NCI-H748 treated with DMSO at 0.1 percent for 48 hours (cell line): ENCODE results near the gene FKBP8.

Source experiments
- DNase-seq: peaks from one replicate; lab custom pipeline; 2025; lab: John Stamatoyannopoulos, UW

Gene FKBP8

DNA sequence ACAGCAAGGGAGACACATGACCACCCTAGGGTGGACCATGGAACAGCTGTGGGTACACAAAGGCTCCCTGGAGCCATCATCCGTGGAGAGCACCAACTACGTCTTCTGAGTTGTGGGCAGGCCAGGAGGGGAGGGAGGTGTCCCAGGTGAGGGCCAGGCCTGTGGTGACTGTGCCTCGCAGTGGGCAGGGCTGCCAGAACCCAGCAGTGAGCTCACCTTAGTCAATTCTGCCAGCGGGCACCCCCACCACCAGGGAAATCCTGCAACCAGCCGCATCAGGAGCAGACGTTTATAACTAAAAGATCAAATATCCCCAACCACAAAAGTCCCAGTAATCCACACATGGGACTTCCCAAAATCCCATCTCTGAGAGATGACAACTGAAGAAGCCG is 41.1 kb downstream of the FKBP8 start:
- no peak for DNase-seq

DNA sequence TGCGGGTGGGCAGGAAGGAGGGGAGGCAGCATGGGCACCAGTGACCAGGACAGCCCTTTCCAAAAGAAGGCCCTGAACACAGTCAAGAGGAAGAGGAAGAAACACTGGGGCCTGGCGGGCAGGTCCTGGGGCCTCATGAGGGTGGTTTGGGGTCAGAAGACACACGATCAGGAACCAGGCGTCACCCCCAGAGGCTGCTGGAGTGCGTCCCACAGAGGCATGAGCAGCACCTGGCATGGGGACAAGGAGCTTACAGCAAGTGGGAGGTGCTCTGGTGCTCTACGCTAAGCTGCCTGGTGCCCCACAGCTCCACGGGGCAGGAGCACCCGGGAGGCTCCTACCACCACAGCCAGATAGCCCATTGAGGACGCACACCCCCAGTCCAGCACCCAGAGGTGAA is 41.5 kb downstream of the FKBP8 start:
- DNase-seq, result no peak

DNA sequence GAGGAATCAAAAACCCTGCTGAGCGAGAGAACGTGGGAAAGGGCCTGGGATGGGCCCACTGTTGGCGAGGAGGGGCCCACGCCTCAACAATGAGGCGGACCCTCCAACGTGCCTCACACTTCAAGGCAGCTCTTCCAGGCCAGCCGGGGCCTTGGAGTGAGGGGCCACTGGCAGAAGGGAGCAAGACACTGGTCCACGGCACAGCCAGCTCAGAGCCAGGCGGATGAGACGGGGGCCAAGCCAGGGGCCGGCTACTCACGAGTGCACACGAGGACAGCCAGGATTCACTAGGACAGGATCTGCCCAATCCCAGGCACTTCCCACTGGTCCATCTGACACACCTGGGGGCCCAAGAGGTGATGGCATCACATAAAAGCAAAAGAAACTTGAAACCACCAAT is 42.0 kb downstream of the FKBP8 start:
- DNase-seq, result no peak

- DNase-seq, result no peak
Observed at GRCh38 chr19:18500799-18501198, 42.6 kb downstream of the FKBP8 start.

DNA sequence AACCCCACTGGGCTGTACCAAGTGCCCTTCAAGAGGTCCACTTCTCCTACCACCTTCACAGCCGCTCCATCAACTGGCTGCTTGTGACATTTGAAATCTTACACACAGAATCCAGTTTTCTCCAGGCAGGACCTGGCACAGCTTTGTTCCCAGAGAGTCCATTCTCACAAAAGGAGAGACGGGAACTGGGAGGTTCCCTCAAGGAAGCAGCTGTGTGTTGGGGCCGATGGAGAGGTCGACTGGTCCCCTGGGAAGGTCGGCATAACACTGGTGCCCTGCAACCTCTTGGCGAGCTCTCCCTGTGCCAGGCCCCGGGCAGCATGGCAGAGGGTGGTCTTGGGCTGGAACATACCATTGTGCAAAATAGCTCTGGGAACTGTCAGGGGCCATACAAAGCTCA is 43.0 kb downstream of the FKBP8 start:
- DNase-seq, result no peak

DNA sequence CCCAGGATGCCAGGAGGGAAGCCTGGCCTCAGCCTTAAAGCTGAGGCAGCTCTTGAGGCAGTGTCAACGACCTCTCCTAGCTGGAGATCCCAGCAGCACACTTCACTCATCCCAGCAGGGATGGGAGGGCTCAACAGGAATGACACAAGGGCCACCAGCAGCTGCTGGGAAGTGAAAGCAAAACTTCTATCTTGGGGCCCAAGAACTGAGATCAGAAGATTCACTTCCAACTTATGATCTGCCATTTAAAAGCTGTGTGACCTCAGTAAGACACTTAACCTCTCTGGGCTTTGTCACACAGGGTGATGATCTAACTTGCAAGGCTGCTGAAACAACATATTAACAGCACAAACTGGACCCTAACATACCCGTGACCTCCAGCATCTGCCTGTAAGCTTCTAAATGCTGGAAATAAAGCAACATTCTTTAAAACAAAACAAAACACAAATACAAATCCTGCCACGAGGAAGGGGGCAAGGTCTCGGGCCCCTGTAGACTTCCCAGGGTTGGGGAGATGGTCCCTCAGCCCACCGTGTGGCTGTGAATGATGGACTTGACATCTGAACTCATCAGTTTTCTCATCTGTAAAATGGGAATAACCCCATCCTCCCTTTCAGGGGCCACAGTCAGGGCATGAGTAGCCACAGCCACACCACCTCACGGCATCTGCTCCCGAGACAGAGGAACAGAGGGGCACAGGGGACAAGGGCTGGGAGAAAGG is 44.2 kb downstream of the FKBP8 start:
- DNase-seq, result no peak

DNA sequence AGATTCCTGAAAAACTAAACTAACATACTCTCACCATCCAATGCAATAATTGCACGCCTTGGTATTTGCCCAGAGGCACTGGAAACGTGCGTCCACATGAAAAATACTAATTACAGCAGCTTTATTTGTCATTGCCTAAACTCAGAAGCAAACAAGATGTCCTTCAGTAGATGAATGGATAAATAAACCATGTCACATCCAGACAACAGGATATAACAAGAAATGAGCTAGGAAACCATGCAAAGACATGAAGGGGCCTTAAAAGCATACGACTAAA is 46.5 kb downstream of the FKBP8 start:
- DNase-seq, result no peak

DNA sequence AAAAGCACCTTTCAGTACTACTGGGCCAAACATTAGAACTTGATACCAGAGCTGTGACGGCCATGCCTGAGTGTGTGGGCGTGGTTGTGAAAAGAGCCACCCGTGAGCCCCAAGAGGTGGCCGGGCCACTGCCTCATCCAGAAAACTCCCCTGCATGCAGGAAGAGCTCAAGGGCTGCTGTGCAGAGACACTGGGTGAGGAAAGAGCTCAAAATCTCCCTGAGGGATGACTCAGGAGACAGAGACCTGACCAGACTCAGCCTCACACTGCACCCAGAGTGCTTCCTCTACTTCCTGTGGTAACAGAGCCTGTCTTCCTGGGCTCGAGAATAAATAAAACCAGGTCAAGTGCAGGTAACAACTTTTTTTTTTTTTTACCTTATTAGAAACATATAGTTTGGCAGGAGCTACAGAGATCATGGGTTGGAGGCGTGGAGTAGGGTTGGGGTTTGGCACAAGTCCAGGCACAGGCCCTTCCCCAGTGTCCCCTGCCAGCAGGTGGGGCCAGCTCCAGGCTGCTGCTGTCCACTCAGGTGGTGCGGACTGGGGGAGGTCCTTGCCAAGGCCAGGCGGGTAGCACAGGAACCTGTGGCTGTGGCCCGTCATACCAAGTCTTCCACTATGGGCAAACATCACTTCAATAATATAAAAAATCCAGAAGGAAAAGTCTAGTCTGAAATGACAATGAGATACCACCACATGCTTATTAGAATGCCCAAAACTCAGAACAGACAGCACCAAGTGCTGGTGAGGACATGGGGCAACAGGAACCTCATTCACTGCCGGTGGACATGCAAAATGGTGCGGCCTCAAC is 47.0 kb downstream of the FKBP8 start:
- DNase-seq, result no peak

- no peak for DNase-seq
Observed at GRCh38 chr19:18495204-18495911, 48.0 kb downstream of the FKBP8 start.

- no peak for DNase-seq
Observed at GRCh38 chr19:18494267-18494607, 49.1 kb downstream of the FKBP8 start.

DNA sequence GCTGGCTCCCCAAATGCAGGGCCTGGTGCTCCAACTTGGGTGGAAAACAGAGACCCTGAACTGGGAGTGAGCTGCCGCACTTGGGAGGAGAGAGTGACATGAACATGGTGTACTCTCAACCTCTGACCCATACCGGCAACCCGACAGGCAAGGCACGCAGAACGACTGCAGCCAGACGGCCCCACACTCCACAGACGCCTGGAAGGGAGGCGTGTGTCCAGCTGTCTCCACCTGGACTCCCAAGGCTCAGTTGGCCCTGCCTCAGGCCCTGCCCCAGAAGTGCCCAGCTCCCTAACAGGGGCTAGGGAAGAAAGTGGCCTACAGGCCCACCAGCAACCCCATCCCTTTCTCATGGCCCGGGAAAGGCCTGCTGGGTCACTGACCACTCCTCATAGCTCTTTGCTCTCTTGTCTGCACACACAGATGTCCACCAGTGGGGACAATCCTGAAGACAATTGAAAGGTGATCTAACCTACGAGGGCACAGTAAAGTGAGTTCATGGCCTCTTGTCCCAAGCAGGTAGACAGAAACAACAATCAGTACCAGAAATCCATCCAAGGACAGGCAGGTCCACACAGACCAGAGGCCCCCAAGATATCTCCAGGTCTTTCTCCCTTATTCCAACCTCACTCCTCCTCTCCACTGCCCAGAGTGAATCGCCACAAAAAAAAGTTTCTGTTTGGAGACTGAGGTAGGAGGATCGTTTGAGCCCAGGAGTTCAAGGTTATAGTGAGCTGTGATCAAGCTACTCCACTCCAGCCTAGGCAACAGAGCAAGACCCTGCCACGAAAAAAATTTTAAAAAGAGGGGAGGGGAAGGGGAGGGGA is 49.7 kb downstream of the FKBP8 start:
- no peak for DNase-seq

DNA sequence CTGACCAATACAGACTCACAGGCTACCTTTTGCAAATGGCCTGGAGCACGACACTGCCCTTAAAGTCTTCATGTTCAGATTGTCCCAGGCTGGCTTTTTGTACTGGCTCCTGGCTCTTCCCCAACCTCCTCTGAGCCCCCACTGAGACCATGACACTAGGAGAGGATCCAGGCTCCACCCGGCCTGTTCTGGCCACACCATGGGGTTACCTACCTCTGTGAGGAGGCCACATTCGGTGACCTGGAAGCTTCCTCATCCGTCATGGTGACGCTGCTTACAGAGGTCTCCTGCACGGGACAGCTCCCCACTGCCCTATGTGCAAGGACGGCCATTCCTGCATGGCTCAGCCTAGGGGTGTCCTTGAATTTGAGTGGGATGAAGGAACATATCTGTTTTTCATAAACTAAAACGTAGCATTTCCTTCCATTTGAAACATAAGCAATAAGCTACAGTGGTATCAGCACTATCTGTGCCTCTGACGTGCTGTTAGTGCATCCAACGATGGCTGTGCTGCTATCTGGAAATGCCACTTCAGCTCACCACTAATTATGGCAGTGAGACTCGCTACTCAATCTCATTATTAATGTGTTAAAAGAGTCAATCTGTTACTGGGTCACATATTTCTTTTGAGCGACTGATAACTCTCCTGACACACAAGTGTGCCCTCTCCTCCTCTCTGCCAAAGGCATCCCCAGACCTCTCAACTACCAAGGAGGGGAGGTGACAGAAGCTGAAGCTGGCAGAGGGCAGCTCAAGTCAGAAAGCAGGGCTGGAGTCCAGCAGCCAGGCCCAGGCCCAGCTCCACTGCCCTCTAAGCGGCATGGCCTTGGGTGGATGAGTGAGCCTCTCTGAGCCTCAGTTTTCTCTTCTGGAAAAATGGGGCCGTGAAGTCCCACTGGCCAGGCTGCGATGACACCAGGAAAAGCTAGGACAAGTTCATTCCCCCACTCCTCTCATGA is 51.1 kb downstream of the FKBP8 start:
- DNase-seq, result no peak

GRCh38 chr19:18490728-18491127 is 52.6 kb downstream of the FKBP8 start:
- DNase-seq, result no peak

GRCh38 chr19:18489627-18490184 is 53.7 kb downstream of the FKBP8 start:
- DNase-seq, result no peak

DNA sequence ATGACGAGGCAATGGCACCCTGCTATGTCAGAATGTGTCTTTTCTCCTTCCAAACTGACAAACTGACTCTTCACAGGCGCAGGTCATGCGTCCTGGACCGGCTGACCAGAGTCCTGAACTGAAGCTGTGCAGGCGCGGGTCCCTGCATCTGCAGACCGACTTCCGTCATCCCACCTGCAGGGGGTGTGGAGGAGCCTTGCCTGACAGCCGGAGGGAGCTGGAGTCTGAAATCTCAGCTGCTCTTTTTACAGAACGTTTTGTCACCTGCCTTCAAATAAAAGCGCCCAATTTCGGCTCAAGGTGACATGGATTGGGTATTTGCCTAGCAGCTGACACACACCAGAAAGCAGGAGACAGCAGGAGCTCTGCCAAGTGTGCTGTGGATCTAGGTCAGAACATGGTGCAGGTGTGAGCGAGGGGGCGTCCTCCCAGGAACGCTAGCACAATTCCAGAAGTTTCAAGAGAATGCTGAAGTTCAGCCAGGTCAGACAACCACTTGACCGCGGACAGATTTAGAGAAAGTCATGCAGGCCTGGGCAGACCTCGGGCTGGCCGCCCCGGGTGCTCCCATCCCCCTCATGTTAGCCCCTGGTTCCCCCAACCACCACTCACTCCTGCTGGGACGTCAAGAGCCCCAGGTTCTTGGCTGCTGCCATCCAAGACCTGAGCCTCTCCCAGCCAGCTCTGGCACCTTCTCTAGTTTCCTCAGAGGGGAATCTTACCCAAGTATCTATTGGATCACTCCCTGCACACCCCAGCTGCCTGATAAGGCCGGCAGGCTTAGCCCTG is 54.3 kb downstream of the FKBP8 start:
- DNase-seq, result no peak

GRCh38 chr19:18488403-18488723 is 55.0 kb downstream of the FKBP8 start:
- DNase-seq, result no peak

GRCh38 chr19:18487576-18488402 is 55.6 kb downstream of the FKBP8 start:
- DNase-seq, result no peak

DNA sequence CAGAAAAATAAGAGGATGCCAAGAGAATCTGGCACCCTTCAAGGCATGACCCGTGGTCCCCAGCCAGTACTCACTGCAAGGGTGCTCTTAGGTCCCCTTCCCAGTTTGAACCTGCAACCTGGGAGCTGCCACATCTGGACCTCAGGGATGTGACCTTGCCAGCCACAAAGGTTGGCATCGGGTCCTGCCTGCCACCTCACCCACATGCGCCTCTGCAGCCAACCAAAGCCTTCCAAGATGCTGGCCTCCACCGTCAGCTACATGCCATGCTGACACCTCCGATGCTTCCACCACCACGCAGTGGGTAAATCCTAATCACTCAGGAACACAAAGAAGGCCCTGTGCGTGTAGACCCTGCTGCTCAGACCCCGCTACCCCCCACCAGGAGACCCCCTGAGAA is 56.6 kb downstream of the FKBP8 start:
- no peak for DNase-seq

GRCh38 chr19:18484992-18485391 is 58.4 kb downstream of the FKBP8 start:
- no peak for DNase-seq
